Measurements from ENCODE around the gene LTBP1.
A peak's percentile ranks its signal among the peaks of the same experiment; 100 is the strongest.

LTBP1 gene

GRCh38 chr2:33267756-33268155, 321.0 kb downstream of the LTBP1 start:
- no peak for DNase-seq (ENCODE audit: low read depth in 2 of 2)

GRCh38 chr2:33268246-33268831, 321.6 kb downstream of the LTBP1 start:
- no peak for DNase-seq (ENCODE audit: low read depth in 2 of 2)

- DNase-seq (ENCODE audit: low read depth in 2 of 2) = no peak
These were observed 325.2 kb downstream of the LTBP1 start for GRCh38 chr2:33272001-33272400.

- DNase-seq (ENCODE audit: low read depth in 2 of 2) = no peak
These were observed 326.7 kb downstream of the LTBP1 start for GRCh38 chr2:33273479-33273878.

GRCh38 chr2:33274524-33274923, 327.8 kb downstream of the LTBP1 start:
- DNase-seq (ENCODE audit: low read depth in 2 of 2) = no peak

- DNase-seq (ENCODE audit: low read depth in 2 of 2) = peak; percentile 1 to 2
These were observed 329.1 kb downstream of the LTBP1 start for GRCh38 chr2:33275689-33276444.

- DNase-seq (ENCODE audit: low read depth in 2 of 2) = no peak
These were observed 330.3 kb downstream of the LTBP1 start for GRCh38 chr2:33277002-33277426.

GRCh38 chr2:33278245-33278943, 331.6 kb downstream of the LTBP1 start:
- no peak for DNase-seq (ENCODE audit: low read depth in 2 of 2)

- DNase-seq (ENCODE audit: low read depth in 2 of 2) = no peak
These were observed 337.5 kb downstream of the LTBP1 start for GRCh38 chr2:33284287-33284686.

- no peak for DNase-seq (ENCODE audit: low read depth in 2 of 2)
These were observed 340.8 kb downstream of the LTBP1 start for GRCh38 chr2:33287507-33288005.

- no peak for DNase-seq (ENCODE audit: low read depth in 2 of 2)
These were observed 341.3 kb downstream of the LTBP1 start for GRCh38 chr2:33288011-33288410.

- DNase-seq (ENCODE audit: low read depth in 2 of 2) = no peak
These were observed 343.2 kb downstream of the LTBP1 start for GRCh38 chr2:33289961-33290360.

- DNase-seq (ENCODE audit: low read depth in 2 of 2) = no peak
These were observed 344.7 kb downstream of the LTBP1 start for GRCh38 chr2:33291278-33292013.

GRCh38 chr2:33292063-33292462, 345.3 kb downstream of the LTBP1 start:
- DNase-seq (ENCODE audit: low read depth in 2 of 2) = no peak

- no peak for DNase-seq (ENCODE audit: low read depth in 2 of 2)
These were observed 346.3 kb downstream of the LTBP1 start for GRCh38 chr2:33292981-33293595.

- no peak for DNase-seq (ENCODE audit: low read depth in 2 of 2)
These were observed 351.5 kb downstream of the LTBP1 start for GRCh38 chr2:33298233-33298632.

- DNase-seq (ENCODE audit: low read depth in 2 of 2) = no peak
These were observed 354.6 kb downstream of the LTBP1 start for GRCh38 chr2:33301355-33301754.

- DNase-seq (ENCODE audit: low read depth in 2 of 2) = no peak
These were observed 355.6 kb downstream of the LTBP1 start for GRCh38 chr2:33302348-33302747.

- no peak for DNase-seq (ENCODE audit: low read depth in 2 of 2)
These were observed 357.5 kb downstream of the LTBP1 start for GRCh38 chr2:33304032-33304864.

GRCh38 chr2:33307659-33308270, 361.0 kb downstream of the LTBP1 start:
- no peak for DNase-seq (ENCODE audit: low read depth in 2 of 2)

Measured in stimulated activated CD4-positive, alpha-beta T cell treated with anti-CD3 and anti-CD28 coated beads, Interleukin-1b, Interleukin-23, amount 100 ng/mL, for 4 hours (primary cell).